Activated CD8-positive, alpha-beta memory T cell treated with anti-CD3 and anti-CD28 coated beads for 24 hours (primary cell): Measurements from ENCODE around the gene CD1E.
"Not testable (repeated sequence)": the region's sequence is repeated elsewhere in the genome, so short reads cannot be mapped to it uniquely, and the experiment has no call there.

ENCODE experiments used
- DNase-seq: peaks from one replicate; pipeline ENCODE4 v3.0.0-alpha.2; 2020

Gene CD1E

DNA sequence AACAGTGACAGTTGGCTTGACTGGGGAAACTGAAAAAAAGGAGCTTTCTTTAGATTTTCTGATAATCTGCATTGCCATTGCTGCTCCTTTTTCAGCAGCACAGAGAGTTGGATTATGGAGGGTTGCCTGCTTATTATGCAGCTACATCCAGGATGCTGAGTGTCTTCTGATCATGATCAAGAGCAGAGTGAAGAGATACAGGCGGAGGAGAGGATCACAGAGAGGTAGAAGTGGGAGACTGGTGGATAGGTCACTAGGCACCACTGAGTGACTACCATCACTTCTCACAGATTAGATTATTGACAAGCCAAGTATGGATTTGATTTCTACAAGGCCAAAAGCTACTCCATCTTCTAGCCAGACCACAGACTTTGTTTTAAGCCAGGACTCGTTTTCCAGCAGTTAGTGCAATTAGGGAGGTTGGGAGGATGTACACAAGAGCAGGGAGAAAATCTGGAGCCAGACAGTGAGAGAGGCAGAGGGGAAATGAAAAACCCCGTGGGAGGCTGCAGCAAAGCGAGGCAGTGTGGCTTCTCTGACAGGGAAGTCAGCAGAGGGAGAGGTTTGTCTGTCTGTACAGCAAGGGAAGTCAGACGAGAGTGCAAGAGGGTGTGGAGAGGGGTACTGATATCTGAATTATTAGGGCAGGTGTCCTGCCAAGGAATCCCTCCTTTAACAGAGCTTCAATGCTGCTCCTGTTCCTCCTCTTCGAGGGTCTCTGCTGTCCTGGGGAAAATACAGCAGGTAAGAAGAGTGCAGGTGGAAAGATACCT is at the start of gene CD1E:
CD1E (plus strand) TSS at position 592 of the 773 bp plus-strand sequence; CDS start at position 687, 95 bp downstream.
- DNase-seq, result no peak

DNA sequence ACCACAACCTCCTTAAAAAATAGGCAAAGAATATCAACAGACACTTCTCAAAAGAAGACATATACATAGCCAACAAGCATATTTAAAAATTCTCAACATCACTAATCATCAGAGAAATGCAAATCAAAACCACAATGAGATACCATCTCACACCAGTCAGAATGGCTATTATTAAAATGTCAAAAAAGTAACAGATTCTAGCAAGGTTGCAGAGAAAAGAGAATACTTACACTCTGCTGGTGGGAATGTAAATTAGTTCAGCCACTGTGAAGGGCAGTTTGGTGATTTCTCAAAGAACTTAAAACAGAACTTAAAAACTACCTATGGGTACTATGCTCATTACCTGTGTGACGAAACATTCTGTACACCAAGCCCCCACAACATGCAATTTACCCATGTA is 43.1 kb upstream of the CD1E start:
- no peak for DNase-seq

DNA sequence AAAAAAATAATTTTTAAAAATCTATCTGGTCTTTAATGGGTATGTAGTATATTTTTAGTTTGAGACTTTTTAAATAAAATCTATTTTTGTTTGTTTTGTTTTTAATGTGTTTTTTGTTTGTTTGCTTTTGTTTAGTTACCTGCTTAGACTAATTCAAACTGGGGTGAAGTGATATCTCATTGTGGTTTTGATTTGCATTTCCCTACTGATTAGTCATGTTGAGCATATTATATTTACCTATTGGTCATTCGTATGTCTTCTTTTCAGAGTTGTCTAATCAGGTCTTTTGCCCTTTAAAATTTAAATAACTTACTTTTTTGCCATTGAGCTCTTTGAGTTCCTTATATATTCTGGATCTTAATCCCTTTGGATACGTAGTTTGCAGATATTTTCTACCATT is 42.6 kb upstream of the CD1E start:
- no peak for DNase-seq

DNA sequence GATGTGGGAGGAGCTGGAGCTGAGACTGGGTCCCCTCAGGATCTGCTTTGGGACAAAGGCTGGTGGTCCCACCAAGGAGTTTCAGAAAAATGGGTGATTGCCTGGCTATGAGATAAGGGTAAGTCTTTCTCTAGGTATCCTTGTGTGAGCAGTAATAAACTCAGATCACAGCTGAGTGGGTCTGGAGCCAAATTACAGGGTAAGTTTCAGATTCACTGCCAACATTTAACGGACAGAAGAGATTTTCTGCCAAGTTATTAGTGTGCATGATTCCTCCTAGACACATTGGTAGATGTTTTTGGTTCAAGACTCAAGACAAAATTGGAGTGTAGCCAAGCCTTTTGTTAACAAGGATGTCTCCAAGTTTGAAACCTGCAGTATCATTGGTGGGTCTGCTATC is 29.8 kb upstream of the CD1E start:
- no peak for DNase-seq

DNA sequence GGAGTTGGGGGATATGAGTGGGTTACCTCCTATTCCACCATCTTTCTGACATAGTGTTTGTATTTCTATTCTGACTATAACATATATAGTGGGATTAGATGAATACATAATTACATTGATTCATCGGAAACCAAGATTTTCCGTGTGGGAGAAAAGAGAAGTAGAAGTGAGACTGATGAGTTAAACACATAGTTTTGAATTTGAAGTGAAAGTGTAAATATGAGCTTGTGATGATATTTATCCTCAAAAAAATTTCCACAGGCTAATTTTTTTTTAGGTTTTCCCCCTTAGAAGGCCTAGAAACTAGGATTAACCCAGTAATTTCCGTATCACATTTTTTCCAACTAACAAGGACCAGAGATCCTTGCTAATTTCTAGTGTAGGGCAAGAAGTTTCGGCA is 29.3 kb upstream of the CD1E start:
- DNase-seq, result no peak

DNA sequence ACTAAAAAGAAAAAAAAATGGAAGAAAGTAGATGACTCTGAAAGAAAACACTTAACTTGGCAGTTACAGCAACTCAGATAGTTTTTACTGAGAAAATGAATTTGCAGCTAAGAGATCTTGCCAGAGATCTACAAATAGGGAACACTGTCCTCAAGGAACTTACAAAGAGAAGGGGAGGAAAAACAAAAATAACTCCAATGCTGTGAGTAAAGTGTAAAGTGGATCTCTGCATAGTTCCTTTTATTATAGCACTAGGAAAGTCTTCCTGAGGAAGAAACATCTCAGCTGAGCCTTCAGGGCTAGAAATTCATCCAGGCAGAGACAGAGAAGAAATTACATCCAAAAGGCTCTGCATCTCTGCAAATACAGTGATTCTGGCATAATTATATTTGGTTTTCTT is 26.2 kb upstream of the CD1E start:
- DNase-seq, result no peak

DNA sequence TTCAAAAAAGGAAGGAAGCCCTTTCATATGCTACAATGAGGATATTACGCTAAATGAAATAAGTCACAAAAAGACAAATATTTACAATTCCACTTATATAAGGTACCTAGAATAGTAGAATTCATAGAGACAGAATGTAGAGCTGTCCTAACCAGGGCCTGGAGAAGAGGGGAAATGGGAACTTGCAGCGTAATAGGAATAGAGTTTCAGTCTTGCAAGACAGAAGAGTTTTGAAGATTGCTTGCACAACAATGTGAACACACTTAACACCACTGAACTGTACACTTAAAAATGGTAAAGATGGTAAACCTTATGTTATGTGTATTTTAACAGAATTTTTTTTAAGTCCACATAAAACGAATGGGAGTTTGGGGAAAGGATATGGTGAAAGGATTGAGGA is 25.3 kb upstream of the CD1E start:
- no peak for DNase-seq

DNA sequence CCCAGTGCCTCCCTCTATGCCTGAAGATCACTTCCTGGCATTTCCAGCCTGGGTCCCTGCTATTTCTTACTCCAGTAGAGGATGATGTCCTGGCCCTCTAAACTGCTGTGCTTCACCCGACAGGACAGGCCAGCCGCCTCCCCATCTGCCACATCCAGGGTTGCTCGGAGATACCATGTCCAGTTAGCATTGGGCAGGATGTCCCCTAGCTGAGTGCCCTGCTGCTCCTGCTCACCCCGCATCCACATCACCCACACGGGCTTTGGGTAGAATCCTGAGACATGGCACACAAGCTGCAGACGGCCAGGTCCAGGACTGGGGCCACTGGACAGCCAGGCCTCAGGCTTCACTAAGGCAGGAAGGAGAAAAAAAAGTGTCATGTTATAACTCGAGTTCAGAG is 24.4 kb upstream of the CD1E start:
- no peak for DNase-seq

DNA sequence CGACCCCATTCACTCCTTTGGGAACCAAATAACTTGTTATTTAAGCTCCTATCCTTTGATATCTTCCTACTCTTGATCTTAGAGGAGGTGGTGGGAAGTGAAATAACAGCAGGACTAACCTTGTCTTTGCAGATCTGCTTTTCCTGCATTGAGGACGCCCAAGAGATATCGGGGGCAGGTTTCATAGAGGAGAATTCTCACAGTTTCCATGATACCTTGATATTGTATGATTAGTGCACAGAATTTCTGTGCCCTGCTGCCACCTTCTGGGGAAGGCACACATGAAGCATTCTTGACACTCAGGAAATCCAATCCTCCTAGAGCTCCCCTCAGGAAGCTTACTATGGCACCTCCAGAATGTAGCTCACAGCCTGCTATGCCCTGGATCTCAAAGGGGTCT is 24.0 kb upstream of the CD1E start:
- no peak for DNase-seq

DNA sequence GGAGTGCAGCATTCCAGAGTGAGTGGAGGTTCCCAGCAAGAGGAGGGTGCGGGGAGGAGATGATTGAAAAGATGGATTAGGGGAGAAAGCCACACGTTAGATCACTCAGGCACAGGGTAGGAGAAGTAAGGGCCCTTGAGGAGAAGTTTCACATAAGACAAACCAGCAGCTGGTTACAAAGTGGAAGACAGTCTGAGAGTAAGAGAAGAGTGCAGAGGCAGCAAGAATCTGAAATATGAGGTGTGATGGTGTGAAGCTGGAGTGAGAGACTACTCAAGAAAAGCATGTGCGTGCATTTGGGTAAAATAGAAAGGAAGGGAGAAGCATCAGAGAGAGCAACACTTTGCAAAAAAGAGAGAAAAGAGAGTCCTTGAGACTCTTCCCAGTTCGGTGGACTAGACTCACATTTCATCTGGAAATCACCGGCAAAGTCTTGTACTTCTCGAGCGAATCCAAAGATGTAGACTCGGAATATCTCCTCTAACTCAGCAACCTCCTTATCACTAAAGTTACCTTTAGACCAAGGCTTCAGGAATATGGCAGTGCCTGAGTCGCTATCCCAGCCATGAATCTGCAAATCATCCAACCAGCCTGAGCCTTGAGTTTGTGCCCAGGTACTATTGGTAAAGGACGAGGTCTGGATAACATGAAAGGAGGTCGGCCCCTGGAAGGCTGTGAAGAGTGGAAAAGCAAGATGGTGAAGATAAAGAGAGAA is 23.1 kb upstream of the CD1E start:
- DNase-seq, result no peak

DNA sequence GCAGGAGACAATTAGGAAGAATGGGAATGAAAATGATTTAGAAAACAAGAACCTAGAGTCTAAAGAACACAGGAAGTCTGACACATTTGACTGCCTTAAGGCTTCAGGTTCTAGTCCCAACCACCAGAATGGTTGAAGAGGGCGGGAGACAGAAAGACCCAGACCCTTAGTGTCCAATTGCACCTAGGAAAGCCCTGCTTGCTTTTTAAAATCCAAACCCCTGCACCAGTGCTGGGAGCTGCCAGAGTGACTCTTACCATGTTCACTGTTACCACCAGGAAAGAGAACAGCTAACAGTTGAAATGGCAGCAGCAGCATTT is 22.6 kb upstream of the CD1E start:
- DNase-seq, result no peak

DNA sequence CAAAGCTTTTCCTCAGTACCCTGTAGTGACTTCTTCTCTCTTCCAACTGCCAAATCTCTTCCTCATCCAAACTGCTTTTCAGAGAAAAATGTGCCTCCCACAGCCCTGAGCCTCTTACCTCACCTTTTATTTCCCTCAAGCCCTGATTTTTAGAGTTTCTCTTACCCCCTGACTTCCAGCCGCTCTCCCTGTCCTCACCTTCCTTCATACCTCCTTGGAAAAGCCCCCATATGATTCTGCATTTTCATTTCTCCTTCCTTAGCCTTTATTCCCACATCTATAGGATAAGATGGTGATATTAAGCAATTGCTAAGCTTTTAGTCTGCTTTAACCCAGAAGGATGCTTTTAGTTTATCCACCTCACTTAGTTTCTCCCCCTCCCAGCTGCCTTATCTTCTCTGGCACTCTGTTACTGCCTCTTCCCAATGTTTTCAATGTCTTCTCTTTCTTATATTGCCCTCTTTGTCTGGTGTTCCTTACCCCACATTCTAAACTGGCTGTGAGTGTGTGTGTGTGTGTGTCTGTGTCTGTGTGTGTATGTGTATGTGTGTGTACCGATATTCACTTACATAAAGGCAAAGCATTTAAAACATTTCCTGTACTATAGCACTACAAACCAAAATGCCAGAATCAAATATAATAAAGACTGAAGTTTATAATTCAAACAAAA is 22.1 kb upstream of the CD1E start, which contains the start of gene CD1B:
CD1B (minus strand) TSS at position 51 of the 670 bp plus-strand sequence. CDS start 108 bp downstream, outside the sequence.
- no peak for DNase-seq

DNA sequence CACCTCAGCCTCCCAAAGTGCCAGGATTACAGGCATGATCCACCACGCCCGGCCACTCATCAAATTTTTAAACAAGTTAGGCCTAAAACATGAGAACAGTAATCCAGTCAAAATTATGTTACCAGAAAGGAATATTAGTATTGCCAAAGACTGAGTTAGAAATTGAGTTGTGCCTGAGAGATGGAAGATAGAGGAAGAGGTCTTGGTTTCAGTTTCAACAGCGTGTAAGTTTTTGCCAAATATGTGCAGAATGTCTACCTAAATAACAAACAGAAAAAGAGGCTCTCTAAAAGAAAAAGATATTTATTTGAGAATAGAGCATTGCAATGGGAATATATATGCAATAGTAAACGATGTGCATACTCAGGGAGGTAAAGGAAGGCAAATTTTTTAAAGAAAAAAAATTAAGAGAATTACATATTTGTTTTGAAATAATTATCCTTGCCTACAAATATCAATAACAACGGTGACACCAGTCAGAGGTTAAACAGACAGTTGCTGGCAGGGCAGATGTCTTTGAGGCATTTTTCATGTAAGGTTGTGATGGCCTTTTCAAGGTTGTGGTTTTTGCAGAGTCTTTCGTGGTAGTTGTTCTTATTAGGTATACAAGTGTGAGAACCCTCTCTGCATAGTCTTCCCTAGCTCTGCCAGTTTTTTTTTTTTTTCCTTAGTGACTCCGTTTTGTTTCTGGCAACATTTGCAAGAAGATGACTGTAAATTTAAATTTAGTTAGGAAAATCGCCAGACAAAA is 20.1 kb upstream of the CD1E start:
- DNase-seq, result no peak

DNA sequence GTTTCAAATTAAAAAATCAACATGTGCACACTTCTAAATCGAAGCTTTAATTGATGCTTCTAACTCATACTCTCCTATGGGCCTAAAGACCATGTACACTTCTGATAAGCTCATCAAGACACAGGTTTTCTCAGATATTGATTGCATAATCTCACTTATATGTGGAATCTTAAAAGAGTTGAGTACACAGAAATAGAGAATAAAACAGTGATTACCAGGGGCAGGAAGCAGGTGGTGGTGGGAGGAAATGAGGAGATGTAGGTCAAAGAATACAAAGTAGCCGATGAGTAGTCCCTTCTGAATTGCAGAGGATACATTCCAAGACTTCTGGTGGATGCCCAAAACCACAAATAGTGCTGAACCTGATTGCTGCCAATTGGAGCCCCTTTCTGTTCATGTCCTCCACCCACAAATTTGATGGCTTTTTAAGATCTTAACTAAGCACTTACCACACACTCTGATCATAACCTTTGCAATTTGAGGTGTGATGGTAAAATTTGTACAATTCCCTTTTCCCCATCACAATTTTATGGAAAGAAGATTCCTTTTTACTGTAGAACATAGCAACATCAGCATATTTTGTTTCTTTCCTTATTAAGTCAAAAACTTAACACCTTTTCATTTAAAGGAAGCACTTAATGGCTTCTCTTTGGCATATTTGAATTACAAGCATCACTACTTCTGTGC is 19.0 kb upstream of the CD1E start:
- DNase-seq, result no peak

DNA sequence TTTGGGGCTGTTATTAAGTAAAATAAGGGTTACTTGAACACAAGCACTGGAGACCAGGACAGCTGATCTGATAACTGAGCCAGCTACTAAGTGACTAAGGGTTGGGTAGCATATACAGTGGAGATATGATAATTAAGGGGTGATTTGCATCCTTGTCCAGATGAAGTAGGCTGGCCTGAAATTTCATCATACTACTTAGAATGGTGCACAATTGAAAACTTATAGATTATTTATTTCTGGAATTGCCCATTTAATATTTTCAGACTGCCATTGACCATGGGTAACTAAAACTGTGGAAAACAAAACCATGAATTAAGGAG is 18.5 kb upstream of the CD1E start:
- no peak for DNase-seq

DNA sequence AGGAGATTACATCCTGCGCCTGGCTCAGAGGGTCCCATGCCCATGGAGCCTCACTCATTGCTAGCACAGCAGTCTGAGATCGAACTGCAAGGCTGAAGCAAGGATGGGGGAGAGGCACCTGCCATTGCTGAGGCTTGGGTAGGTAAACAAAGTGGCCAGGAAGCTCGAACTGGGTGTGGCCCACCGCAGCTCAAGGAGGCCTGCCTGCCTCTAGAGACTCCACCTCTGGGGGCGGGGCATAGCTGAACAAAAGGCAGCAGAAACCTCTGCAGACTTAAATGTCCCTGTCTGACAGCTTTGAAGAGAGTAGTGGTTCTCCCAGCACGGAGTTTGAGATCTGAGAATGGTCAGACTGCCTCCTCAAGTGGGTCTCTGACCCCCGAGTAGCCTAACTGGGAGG is 17.3 kb upstream of the CD1E start:
- DNase-seq, result not testable (repeated sequence)

DNA sequence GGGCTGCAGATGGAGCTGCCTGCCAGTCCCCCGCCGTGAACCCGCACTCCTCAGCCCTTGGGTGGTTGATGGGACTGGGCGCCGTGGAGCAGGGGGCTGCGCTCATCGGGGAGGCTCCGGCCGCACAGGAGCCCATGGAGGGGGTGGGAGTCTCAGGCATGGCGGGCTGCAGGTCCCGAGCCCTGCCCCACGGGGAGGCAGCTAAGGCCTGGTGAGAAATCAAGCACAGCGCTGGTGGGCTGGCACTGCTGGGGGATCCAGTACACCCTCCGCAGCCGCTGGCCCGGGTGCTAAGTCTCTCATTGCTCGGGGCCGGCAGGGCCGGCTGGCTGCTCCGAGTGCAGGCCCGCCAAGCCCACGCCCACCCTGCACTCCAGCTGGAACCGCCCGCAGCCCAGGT is 4.7 kb upstream of the CD1E start:
- not testable (repeated sequence) for DNase-seq

DNA sequence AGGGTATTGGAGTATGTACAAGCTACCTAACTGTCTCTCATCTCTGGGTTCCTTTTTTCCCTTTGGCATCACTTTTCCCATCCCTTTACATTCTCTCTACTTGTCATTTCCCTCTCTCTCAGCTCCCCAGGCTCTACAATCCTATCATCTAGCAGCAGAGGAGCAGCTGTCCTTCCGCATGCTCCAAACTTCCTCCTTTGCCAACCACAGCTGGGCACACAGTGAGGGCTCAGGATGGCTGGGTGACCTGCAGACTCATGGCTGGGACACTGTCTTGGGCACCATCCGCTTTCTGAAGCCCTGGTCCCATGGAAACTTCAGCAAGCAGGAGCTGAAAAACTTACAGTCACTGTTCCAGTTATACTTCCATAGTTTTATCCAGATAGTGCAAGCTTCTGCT is 561 bp downstream of the CD1E start:
- DNase-seq, result no peak

DNA sequence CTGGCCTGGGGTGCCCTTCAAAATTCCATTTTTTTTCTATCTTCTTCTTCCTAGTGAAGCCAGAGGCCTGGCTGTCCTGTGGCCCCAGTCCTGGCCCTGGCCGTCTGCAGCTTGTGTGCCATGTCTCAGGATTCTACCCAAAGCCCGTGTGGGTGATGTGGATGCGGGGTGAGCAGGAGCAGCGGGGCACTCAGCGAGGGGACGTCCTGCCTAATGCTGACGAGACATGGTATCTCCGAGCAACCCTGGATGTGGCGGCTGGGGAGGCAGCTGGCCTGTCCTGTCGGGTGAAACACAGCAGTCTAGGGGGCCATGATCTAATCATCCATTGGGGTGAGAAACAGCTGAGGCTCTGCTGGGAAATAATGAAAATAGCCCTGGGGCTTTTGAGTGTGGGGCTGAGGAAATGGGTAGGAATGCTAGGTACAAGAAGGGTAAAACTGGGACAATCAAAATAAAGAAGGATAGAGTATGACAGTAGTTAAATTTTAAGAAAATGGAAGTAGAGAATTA is 2.1 kb downstream of the CD1E start:
- DNase-seq, result no peak

DNA sequence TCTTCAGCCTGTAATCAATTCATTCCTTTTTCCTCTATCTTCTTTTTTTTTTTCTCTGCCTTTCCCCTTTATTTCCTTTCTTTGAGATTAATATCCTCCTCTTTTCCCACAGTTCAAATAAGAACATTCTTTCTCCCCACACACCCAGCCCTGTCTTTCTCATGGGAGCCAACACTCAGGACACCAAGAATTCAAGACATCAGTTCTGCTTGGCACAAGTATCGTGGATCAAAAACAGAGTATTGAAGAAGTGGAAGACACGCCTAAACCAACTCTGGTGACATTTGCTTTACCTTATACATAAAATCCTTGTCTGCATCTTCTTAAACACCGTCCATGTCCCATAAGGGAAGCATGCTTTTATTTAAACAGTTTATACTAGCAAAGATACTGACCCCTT is 2.9 kb downstream of the CD1E start:
- no peak for DNase-seq

DNA sequence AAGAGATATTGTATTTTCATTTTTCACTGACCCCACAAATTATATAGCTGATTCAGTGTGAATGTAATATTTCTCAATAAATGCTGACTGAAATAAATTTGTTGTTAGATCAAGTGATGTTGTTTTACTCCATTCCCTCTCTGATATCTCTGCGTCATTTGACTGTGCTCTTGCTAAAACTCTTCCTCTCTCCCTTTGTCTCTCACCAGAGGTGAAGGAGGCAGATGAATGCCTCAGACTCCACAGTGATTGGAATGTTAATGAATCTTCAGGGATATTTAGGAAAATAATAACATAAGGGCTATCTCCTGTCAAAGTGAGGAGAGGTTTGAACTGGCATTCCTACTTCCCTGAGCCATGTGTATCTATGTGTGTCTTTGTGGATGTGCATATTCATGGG is 3.7 kb downstream of the CD1E start:
- DNase-seq, result no peak

DNA sequence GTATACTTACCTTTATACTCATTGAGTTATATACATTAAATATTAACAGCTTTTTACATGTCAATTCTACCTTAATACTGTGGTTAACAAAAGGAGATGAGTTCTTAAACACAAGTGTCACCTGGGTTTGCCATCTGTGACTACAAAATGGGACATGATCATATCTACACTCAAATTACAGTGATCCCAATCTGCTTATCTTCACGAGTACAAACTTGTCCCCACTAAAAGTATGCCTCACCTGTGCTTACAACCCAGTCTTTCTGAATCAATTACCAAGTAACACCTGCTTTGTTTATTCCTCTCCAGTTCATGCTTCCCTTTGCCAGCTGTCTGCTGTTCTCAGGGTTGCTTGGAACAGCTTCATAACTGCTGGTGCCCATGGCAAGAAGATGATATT is 8.8 kb downstream of the CD1E start:
- no peak for DNase-seq

DNA sequence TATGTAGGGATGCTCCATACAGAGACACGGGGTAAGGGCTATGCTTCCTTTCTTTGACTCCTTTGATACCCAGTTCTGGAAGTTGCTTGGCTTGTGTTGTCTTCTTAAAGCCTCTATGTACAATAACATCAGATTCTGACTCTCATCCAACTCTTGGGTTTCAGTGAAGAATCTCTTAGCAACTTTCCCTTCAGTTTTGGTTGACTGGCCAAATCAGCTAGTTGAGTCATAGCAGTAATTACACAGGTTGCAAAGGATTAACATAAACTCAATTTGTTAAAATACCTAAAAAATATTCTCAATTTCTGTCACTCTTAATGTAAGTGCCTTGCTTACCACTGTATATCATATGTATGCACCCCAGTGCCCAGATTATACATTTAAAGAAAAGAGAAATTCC is 9.2 kb downstream of the CD1E start:
- no peak for DNase-seq
